ENCODE results near the gene FBLL1.

Gene FBLL1
- total RNA-seq = 0 to 1.0 (median 0.06) reads per million in 9 experiments

DNA sequence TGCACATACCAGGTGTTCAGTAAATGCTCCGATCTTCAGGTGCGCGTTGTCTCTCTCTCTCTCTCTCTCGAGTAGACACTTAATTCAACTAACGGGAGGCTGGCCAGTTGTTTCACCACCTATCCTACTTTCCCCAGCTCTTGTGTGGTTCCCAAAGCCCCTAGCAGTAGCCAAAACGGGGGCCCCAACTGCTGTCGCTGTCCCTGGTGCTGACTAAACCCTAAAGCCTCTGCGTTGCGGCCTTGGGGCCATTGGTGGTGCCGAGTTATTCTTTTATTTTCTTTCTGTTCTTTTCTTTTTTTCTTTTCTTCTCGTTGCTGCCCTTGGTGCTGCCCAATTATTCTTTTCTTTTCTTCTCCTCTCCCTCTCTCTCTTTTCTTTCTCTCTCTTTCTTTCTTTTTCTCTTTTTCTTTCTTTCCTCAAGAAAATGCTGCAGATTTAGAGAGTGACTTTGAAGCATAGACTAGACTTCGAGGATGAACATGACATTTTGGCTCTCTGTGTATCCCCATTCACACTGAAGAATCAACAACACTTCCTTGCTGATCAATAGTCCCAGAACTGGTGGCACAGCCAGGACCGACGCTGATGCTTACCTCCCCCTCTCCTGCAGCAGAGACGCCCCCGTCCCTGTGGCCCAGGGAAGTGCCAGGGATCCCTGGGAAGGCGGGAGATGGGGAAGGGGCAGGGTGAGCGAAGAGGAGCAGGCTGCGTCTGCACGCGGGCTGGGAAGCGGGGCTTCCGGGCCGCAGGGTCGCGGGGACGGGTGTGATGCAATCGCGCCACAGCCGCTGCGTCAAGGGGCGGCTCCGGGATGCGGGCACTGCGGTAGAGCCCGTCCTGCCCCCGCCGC lies at the start of gene FBLL1:
TSS of gene FBLL1 (plus strand) at position 785 of the 853 bp plus-strand sequence. CDS start 200 bp downstream, outside the sequence.
- peaks cover 2% of the 10 kb centered on the region for H3K36me3 Mint-ChIP-seq (ENCODE audit: insufficient read depth)
- H3K4me3 Mint-ChIP-seq = peak within 1 kb of the TSS; percentile 63 to 71
- no peak for DNase-seq
- peaks cover 24 to 56% of the 10 kb centered on the region in 2 donors for H3K27me3 Mint-ChIP-seq
- peaks cover 0 to 8% of the 10 kb centered on the region in 2 donors for H3K9me3 Mint-ChIP-seq
- H3K4me1 Mint-ChIP-seq (ENCODE audit: low read depth in 2 of 2) = peaks cover 0 to 10% of the 10 kb centered on the region in 2 donors
- no peak within 1 kb of the TSS for H3K27ac Mint-ChIP-seq
- no peak for ATAC-seq (replicated peaks)

DNA sequence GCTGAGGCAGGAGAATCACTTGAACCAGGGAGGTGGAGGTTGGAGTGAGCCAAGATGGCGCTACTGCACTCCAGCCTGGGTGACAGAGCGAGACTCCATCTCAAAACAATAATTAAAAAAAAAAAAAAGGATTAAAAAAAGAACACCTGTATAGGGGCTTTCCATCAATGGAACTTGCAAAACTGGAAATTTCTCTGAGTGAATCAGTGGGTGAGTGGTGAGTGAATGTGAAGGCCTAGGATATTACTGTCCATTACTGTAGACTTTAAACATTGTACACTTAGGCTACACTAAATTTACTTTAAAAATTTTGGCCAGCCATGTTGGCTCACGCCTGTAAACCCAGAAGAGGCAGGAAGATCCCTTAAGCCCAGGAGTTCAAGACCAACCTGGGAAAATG lies 48.5 kb upstream of the FBLL1 start:
- DNase-seq (no peak), ATAC-seq (replicated peaks) (no peak)
- H3K4me1 Mint-ChIP-seq (ENCODE audit: low read depth in 2 of 2) = peaks cover 8 to 16% of the 10 kb centered on the region in 2 donors
- peaks cover 0 to 24% of the 10 kb centered on the region in 2 donors for H3K27me3 Mint-ChIP-seq
- H3K27ac Mint-ChIP-seq = peak overlapping the region in 1 of 2 donors; percentile 72
- H3K9me3 Mint-ChIP-seq = no peaks in the 10 kb centered on the region
- no peaks in the 10 kb centered on the region for H3K36me3 Mint-ChIP-seq (ENCODE audit: insufficient read depth)
- H3K4me3 Mint-ChIP-seq = no peak overlapping the region

GRCh38 chr5:168481330-168481788 lies 47.7 kb upstream of the FBLL1 start:
- peak overlapping the region; percentile 50 to 69 for H3K4me3 Mint-ChIP-seq
- peaks cover 2% of the 10 kb centered on the region for H3K36me3 Mint-ChIP-seq (ENCODE audit: insufficient read depth)
- DNase-seq (peak in 1 of 3 experiments; percentile 6), ATAC-seq (replicated peaks) (peak; percentile 8)
- peaks cover 0 to 24% of the 10 kb centered on the region in 2 donors for H3K27me3 Mint-ChIP-seq
- H3K9me3 Mint-ChIP-seq = no peaks in the 10 kb centered on the region
- H3K27ac Mint-ChIP-seq = peak overlapping the region in 1 of 2 donors; percentile 72
- H3K4me1 Mint-ChIP-seq (ENCODE audit: low read depth in 2 of 2) = peaks cover 16 to 23% of the 10 kb centered on the region in 2 donors

GRCh38 chr5:168482361-168482760 lies 46.7 kb upstream of the FBLL1 start:
- DNase-seq = no peak
- Mint-ChIP-seq H3K27ac (peak overlapping the region in 1 of 2 donors; percentile 41), H3K27me3 (peaks cover 0 to 19% of the 10 kb centered on the region in 2 donors), H3K9me3 (no peaks in the 10 kb centered on the region), H3K4me3 (peak overlapping the region; percentile 50 to 69), H3K4me1 (ENCODE audit: low read depth in 2 of 2) (peaks cover 19 to 31% of the 10 kb centered on the region in 2 donors), H3K36me3 (ENCODE audit: insufficient read depth) (peaks cover 9% of the 10 kb centered on the region)
- no peak for ATAC-seq (replicated peaks)

DNA sequence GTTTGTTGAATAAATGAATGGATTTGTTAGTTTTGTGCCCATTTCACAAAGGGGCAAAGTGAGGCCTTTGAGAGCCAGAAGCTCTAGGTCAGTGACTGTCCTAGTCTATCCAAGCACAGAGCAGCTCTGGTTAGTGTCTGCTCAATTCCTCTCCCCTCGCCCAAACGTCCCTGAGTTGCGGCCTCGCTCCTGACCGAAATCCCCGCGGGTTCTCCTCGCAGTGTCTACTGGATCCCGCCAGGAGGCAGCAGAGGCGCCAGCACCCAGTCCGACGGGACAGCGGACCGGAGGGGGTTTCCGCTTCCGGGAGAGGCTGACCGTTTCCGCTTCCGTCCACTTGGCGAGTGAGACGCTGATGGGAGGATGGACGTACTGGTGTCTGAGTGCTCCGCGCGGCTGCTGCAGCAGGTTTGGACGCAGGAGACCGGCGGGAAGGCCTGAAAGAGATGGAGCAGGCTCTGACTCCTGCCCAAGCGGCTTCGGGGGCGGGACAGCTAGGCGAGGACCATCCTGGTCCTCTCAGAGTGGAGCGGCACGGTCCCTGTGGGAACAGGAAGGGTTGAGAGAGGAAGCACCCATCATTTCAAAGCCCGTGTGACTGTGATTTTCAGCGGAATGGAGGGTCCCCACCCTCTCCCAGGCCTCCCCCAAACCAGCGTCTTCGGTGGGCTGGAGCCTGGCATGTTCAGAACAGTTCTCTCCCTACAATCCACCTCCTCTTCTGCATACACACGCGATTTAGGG lies 42.8 kb upstream of the FBLL1 start, which contains the start of gene RARS1:
TSS of gene RARS1 (plus strand) at position 336 of the 744 bp plus-strand sequence. CDS start at position 364, 28 bp downstream.
- DNase-seq = peak; percentile 84 to 87 (median 87)
- Mint-ChIP-seq H3K27ac (peak within 1 kb of the TSS; percentile 96 to 97), H3K4me1 (ENCODE audit: low read depth in 2 of 2) (peaks cover 24 to 35% of the 10 kb centered on the region in 2 donors), H3K27me3 (peaks cover 0 to 9% of the 10 kb centered on the region in 2 donors), H3K36me3 (ENCODE audit: insufficient read depth) (peaks cover 43% of the 10 kb centered on the region), H3K9me3 (no peaks in the 10 kb centered on the region), H3K4me3 (peak within 1 kb of the TSS; percentile 100)
- peak; percentile 96 for ATAC-seq (replicated peaks)

DNA sequence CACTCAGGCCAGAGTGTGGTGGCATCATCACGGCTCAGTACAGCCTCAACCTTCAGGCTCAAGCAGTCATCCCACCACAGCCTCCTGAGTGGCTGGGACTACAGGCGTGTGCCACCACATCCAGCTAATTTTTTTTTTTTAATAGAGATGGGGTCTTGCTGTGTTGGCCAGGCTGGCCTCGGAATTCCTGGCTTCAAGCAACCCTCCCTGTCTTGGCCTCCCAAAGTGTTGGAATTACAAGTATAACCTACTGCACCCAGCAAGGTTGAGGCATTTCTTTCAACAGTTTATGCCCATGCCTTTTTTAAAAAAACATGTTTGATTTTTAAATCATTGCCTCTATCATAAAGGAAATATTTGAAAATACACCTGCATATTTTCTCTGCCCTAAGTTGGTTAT lies 40.0 kb upstream of the FBLL1 start:
- no peak overlapping the region for H3K4me3 Mint-ChIP-seq
- ATAC-seq (replicated peaks) = no peak
- peaks cover 26% of the 10 kb centered on the region in 2 donors for H3K4me1 Mint-ChIP-seq (ENCODE audit: low read depth in 2 of 2)
- H3K9me3 Mint-ChIP-seq = no peaks in the 10 kb centered on the region
- peaks cover 70% of the 10 kb centered on the region for H3K36me3 Mint-ChIP-seq (ENCODE audit: insufficient read depth)
- no peak overlapping the region for H3K27ac Mint-ChIP-seq
- DNase-seq = no peak
- H3K27me3 Mint-ChIP-seq = no peaks in the 10 kb centered on the region

DNA sequence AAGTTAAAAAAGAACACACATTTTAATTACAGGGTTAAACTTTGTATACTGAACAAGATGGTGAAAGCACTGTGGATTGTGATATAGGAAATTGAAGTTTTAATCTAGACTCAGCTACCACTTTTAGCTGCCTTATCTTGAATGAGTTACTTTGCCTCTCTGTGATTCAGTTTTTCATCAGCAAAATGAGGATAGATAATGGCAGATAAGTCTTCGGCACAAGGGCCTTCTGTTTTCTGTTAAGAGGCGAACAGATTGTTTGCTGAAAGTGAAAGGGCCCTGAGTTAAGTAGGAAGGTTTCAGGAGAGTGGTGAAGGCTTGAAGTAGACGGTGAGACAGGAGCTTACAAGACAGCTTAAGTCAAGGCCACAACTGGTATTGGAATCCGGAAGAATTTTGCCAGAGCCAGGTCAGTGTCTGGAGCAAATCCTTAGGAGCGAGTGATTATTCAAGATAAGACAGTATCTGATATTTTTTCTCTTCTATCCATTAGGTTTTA lies 35.0 kb upstream of the FBLL1 start:
- peak overlapping the region in 1 of 2 donors; percentile 28 for H3K27ac Mint-ChIP-seq
- H3K9me3 Mint-ChIP-seq = no peaks in the 10 kb centered on the region
- H3K36me3 Mint-ChIP-seq (ENCODE audit: insufficient read depth) = peaks cover 97% of the 10 kb centered on the region
- no peak overlapping the region for H3K4me3 Mint-ChIP-seq
- H3K27me3 Mint-ChIP-seq = no peaks in the 10 kb centered on the region
- DNase-seq (no peak), ATAC-seq (replicated peaks) (no peak)
- H3K4me1 Mint-ChIP-seq (ENCODE audit: low read depth in 2 of 2) = peaks cover 0 to 3% of the 10 kb centered on the region in 2 donors

GRCh38 chr5:168502563-168503237 lies 26.4 kb upstream of the FBLL1 start:
- no peak for DNase-seq
- no peaks in the 10 kb centered on the region for H3K27me3 Mint-ChIP-seq
- H3K36me3 Mint-ChIP-seq (ENCODE audit: insufficient read depth) = peaks cover 77% of the 10 kb centered on the region
- no peak overlapping the region for H3K27ac Mint-ChIP-seq
- no peaks in the 10 kb centered on the region for H3K9me3 Mint-ChIP-seq
- peaks cover 0 to 3% of the 10 kb centered on the region in 2 donors for H3K4me1 Mint-ChIP-seq (ENCODE audit: low read depth in 2 of 2)
- H3K4me3 Mint-ChIP-seq = no peak overlapping the region
- no peak for ATAC-seq (replicated peaks)

- peaks cover 0 to 4% of the 10 kb centered on the region in 2 donors for H3K4me1 Mint-ChIP-seq (ENCODE audit: low read depth in 2 of 2)
- no peaks in the 10 kb centered on the region for H3K9me3 Mint-ChIP-seq
- DNase-seq (no peak), ATAC-seq (replicated peaks) (no peak)
- peaks cover 87% of the 10 kb centered on the region for H3K36me3 Mint-ChIP-seq (ENCODE audit: insufficient read depth)
- H3K27me3 Mint-ChIP-seq = no peaks in the 10 kb centered on the region
- no peak overlapping the region for H3K27ac Mint-ChIP-seq
- H3K4me3 Mint-ChIP-seq = no peak overlapping the region
Measured at GRCh38 chr5:168513861-168514428, 15.2 kb upstream of the FBLL1 start.

DNA sequence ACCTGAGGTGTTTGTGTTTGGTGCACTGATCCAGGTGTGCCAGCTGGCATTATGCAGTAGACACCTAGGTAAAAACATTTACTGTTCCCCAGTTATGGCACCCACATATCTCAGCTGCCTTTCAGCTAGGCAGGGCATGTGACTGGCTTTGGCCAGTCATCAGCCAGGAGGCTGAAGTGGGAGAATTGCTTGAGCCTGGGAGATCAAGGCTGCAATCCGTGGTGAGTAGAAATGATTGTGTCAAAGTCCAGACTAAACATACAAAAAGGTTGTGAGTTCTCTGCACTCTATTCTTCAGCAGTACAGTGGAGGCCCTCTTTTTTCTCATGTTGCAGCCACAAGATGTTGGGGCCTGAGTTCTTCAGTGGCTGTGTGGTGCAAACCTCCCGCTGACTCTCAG lies 3.2 kb upstream of the FBLL1 start:
- peaks cover 24 to 27% of the 10 kb centered on the region in 2 donors for H3K27me3 Mint-ChIP-seq
- peaks cover 0 to 8% of the 10 kb centered on the region in 2 donors for H3K9me3 Mint-ChIP-seq
- H3K4me1 Mint-ChIP-seq (ENCODE audit: low read depth in 2 of 2) = peaks cover 0 to 10% of the 10 kb centered on the region in 2 donors
- DNase-seq (no peak), ATAC-seq (replicated peaks) (no peak)
- H3K4me3 Mint-ChIP-seq = no peak overlapping the region
- H3K27ac Mint-ChIP-seq = no peak overlapping the region
- peaks cover 8% of the 10 kb centered on the region for H3K36me3 Mint-ChIP-seq (ENCODE audit: insufficient read depth)

- Mint-ChIP-seq H3K27me3 (peaks cover 24 to 46% of the 10 kb centered on the region in 2 donors), H3K27ac (no peak overlapping the region), H3K36me3 (ENCODE audit: insufficient read depth) (peaks cover 2% of the 10 kb centered on the region), H3K9me3 (peaks cover 0 to 8% of the 10 kb centered on the region in 2 donors), H3K4me3 (peak overlapping the region in 1 of 2 donors; percentile 42), H3K4me1 (ENCODE audit: low read depth in 2 of 2) (peaks cover 0 to 10% of the 10 kb centered on the region in 2 donors)
- no peak for DNase-seq
- no peak for ATAC-seq (replicated peaks)
Measured at GRCh38 chr5:168527756-168528295, 1.3 kb upstream of the FBLL1 start.
